DOHH2 (cell line): ENCODE data around the gene E2F2.
A peak's percentile ranks its signal among the peaks of the same experiment; 100 is the strongest.
"Not testable (repeated sequence)": the region's sequence is repeated elsewhere in the genome, so short reads cannot be mapped to it uniquely, and the experiment has no call there.

Source experiments
- H3F3A ChIP-seq: fragments of 200-600 bp; sonication (generic), shearing (Covaris generic); 2 replicates; pipeline ENCODE4 v1.6.0; 2016; ENCODE audit warnings: antibody characterized with exemption, mild to moderate bottlenecking; ENCODE audit not compliant: control insufficient read depth, insufficient read depth
- H3K27ac ChIP-seq: fragments of 200-600 bp; sonication (generic); 2 replicates; pipeline ENCODE4 v1.5.1; 2014; ENCODE audit warnings: low read depth, mild to moderate bottlenecking, low read length, moderate library complexity
- H3K27me3 ChIP-seq: fragments of 200-600 bp; sonication (generic); 2 replicates; pipeline ENCODE4 v1.6.1; 2014; ENCODE audit warnings: mild to moderate bottlenecking, low read length, mixed read lengths; ENCODE audit not compliant: control insufficient read depth
- H3K36me3 ChIP-seq: fragments of 200-600 bp; sonication (generic); 2 replicates; pipeline ENCODE4 v1.6.1; 2014; ENCODE audit warnings: mild to moderate bottlenecking, low read length, moderate library complexity, mixed read lengths; ENCODE audit not compliant: control insufficient read depth
- H3K4me1 ChIP-seq: fragments of 200-600 bp; sonication (generic); 2 replicates; pipeline ENCODE4 v1.6.1; 2014; ENCODE audit warnings: mild to moderate bottlenecking, low read length, mixed read lengths; ENCODE audit not compliant: control insufficient read depth
- H3K4me2 ChIP-seq: fragments of 200-600 bp; sonication (generic); 2 replicates; pipeline ENCODE4 v1.6.0; 2014; ENCODE audit warnings: mild to moderate bottlenecking, low read length, moderate library complexity
- H3K4me3 ChIP-seq: fragments of 200-600 bp; sonication (generic); 2 replicates; pipeline ENCODE4 v1.5.1; 2014; ENCODE audit warnings: mild to moderate bottlenecking, low read length, mixed read lengths
- H3K79me2 ChIP-seq: fragments of 200-600 bp; sonication (generic); 2 replicates; pipeline ENCODE4 v1.6.1; 2014; ENCODE audit warnings: mild to moderate bottlenecking, low read length, mixed read lengths; ENCODE audit not compliant: control insufficient read depth
- H3K9me2 ChIP-seq: fragments of 200-600 bp; sonication (generic); replicated peaks from 2 replicates; pipeline ENCODE4 v1.6.1; 2014; ENCODE audit warnings: mild to moderate bottlenecking, low read length, mixed read lengths; ENCODE audit not compliant: control insufficient read depth
- H3K9me3 ChIP-seq: fragments of 200-600 bp; sonication (generic); 2 replicates; pipeline ENCODE4 v1.6.1; 2014; ENCODE audit warnings: antibody characterized with exemption, low read length, mixed read lengths; ENCODE audit not compliant: control insufficient read depth, insufficient read depth
- H4K20me1 ChIP-seq: fragments of 200-600 bp; sonication (generic); 2 replicates; pipeline ENCODE4 v1.6.0; 2014; ENCODE audit warnings: low read depth, mild to moderate bottlenecking, antibody characterized with exemption, low read length, moderate library complexity; ENCODE audit not compliant: control insufficient read depth, insufficient read depth
- CTCF ChIP-seq: fragments of 200-600 bp; sonication (generic); IDR thresholded peaks from one replicate; pipeline ENCODE4 v1.5.1; 2014; ENCODE audit warnings: antibody characterized with exemption, mild to moderate bottlenecking, low read depth, low read length; ENCODE audit not compliant: poor library complexity, severe bottlenecking
- EZH2phosphoT487 ChIP-seq: fragments of 200-600 bp; sonication (generic); IDR thresholded peaks from 2 replicates; pipeline ENCODE4 v1.6.1; 2017; ENCODE audit warnings: borderline replicate concordance, mild to moderate bottlenecking, antibody characterized with exemption, low read length, moderate library complexity, mixed read lengths

Gene E2F2

GRCh38 chr1:23496490-23497181, 34.4 kb downstream of the E2F2 start:
- H3K4me2 ChIP-seq = peak overlapping the region; percentile 9; the same call in 1 of the 2 replicates

GRCh38 chr1:23494836-23495235, 36.2 kb downstream of the E2F2 start:
- not testable (repeated sequence) for H4K20me1 ChIP-seq, H3K79me2 ChIP-seq, H3K36me3 ChIP-seq, H3K9me3 ChIP-seq, H3K4me2 ChIP-seq, H3K27me3 ChIP-seq, H3K4me3 ChIP-seq, H3K9me2 ChIP-seq, H3F3A ChIP-seq, H3K27ac ChIP-seq
- H3K4me1 ChIP-seq = peaks cover 17% of the 10 kb centered on the region

More at GRCh38 chr1:23496490-23497181, 34.4 kb downstream of the E2F2 start:
- Histone ChIP-seq H3K9me3 (no peaks in the 10 kb centered on the region), H3K4me1 (peaks cover 26% of the 10 kb centered on the region), H4K20me1 (no peaks in the 10 kb centered on the region), H3K36me3 (no peaks in the 10 kb centered on the region), H3K27me3 (no peaks in the 10 kb centered on the region), H3K79me2 (no peaks in the 10 kb centered on the region), H3K9me2 (no peaks in the 10 kb centered on the region), H3K27ac (no peak overlapping the region), H3K4me3 (no peak overlapping the region), H3F3A (peaks cover 7% of the 10 kb centered on the region; the same call in 1 of the 2 replicates)
- TF ChIP-seq EZH2phosphoT487 (no peak), CTCF (no peak)

- not testable (repeated sequence) for H3K36me3 ChIP-seq, H3K79me2 ChIP-seq, H3K4me3 ChIP-seq, H3K27me3 ChIP-seq, H3K4me2 ChIP-seq, H3K9me2 ChIP-seq, H3F3A ChIP-seq, H3K27ac ChIP-seq, H3K9me3 ChIP-seq, H4K20me1 ChIP-seq
- H3K4me1 ChIP-seq = peaks cover 14% of the 10 kb centered on the region
These were observed 38.3 kb downstream of the E2F2 start for GRCh38 chr1:23492776-23493175.

GRCh38 chr1:23492132-23492720, 38.8 kb downstream of the E2F2 start:
- no peaks in the 10 kb centered on the region for H3K79me2 ChIP-seq
- H3K36me3 ChIP-seq = no peaks in the 10 kb centered on the region
- H3K4me2 ChIP-seq = no peak overlapping the region
- no peaks in the 10 kb centered on the region for H3K27me3 ChIP-seq
- no peaks in the 10 kb centered on the region for H4K20me1 ChIP-seq
- H3F3A ChIP-seq = 0 out of 2 replicates have a peak, but pooled peaks cover 3% of the 10 kb centered on the region
- H3K9me3 ChIP-seq = no peaks in the 10 kb centered on the region
- no peak overlapping the region for H3K4me3 ChIP-seq
- peaks cover 8% of the 10 kb centered on the region for H3K4me1 ChIP-seq
- no peak overlapping the region for H3K27ac ChIP-seq
- TF ChIP-seq CTCF (no peak), EZH2phosphoT487 (no peak)
- H3K9me2 ChIP-seq = no peaks in the 10 kb centered on the region
